ENCODE measurements around the gene UBE2S. TPM values are rescaled to one million over a fixed set of nuclear protein-coding genes. Genes with fewer than 3 reads are reported as not detected.
A peak's percentile ranks its signal among the peaks of the same experiment; 100 is the strongest.

UBE2S gene
- total and polyA plus RNA-seq, 9 donors = 31.4 to 70.1 (median 58.7) TPM

DNA sequence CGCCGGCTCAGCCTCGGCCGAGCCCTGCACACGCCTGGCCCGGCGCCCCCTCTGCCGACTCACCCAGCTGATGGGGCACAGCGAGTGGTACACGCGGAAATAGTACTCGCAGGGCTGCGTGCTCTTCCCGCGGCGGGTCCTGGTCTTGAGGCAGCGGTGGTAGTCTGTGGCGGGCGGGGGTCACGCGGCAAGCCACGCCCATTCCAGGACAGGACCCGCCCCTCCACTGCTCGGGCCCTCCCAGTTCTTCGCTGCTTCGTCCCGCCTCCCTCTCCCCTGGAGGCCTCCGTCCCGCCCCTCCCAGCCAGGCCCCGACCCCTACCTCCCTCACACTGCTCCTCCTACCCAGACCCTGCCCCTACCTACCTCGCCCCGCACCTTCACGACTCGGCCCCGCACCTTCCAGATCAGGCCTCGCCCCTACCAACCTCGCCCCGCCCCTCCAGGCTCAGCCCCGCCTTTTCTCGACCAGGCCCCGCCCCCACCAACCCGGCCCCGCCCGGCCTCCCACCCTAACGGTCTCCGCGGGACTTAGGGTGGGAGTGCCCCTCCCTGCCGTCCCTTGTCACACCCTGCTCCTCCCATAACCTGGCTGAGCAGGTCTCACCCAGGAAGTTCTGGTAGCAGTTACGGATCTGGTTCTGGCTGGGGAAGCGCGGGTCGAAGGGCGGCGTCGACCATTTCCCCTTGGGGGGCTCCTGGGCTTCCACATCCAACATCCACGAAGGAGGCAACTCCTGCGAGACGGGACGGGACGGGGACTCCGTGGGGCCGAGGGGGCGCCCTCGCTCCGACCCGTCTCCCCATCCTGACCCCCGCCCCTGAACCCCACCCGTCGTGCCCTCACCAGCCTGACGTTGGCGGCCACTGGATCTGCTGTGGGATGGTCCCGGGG lies 53.5 kb downstream of the UBE2S start:
- no peak for DNase-seq
- H3K27ac ChIP-seq (ENCODE audit: low read length) = no peak overlapping the region
- under 1% methylated on average over 51 of the region's 72 CpGs for WGBS (ENCODE audit: insufficient coverage)
- no peaks in the 10 kb centered on the region for H3K9me3 ChIP-seq (replicated peaks; ENCODE audit: control insufficient read depth, low read depth, low read length)
- peaks cover 14% of the 10 kb centered on the region for H3K4me1 ChIP-seq (ENCODE audit: control insufficient read depth, insufficient read depth, low read length)
- H3K27me3 ChIP-seq (ENCODE audit: control insufficient read depth, insufficient read depth, low read length) = peaks cover 72% of the 10 kb centered on the region
- H3K4me3 ChIP-seq (ENCODE audit: low read length) = peak overlapping the region; percentile 19
- H3K36me3 ChIP-seq (ENCODE audit: control insufficient read depth, insufficient read depth, low read length) = peaks cover 5% of the 10 kb centered on the region

- Histone ChIP-seq H3K27me3 (ENCODE audit: control insufficient read depth, insufficient read depth, low read length) (peaks cover 72% of the 10 kb centered on the region), H3K36me3 (ENCODE audit: control insufficient read depth, insufficient read depth, low read length) (peaks cover 10% of the 10 kb centered on the region), H3K9me3 (replicated peaks; ENCODE audit: control insufficient read depth, low read depth, low read length) (no peaks in the 10 kb centered on the region), H3K27ac (ENCODE audit: low read length) (no peak overlapping the region), H3K4me1 (ENCODE audit: control insufficient read depth, insufficient read depth, low read length) (peaks cover 18% of the 10 kb centered on the region), H3K4me3 (ENCODE audit: low read length) (peak overlapping the region; percentile 19)
- DNase-seq = no peak
- 3% methylated on average over 15 of the region's 24 CpGs for WGBS (ENCODE audit: insufficient coverage)
Measured at GRCh38 chr19:55353356-55353802, 54.2 kb downstream of the UBE2S start.

GRCh38 chr19:55352549-55353145 lies 54.9 kb downstream of the UBE2S start:
- 65% methylated on average over 23 of the region's 25 CpGs for WGBS (ENCODE audit: insufficient coverage)
- H3K4me1 ChIP-seq (ENCODE audit: control insufficient read depth, insufficient read depth, low read length) = peaks cover 25% of the 10 kb centered on the region

GRCh38 chr19:55352040-55352439 lies 55.5 kb downstream of the UBE2S start:
- Histone ChIP-seq H3K4me1 (ENCODE audit: control insufficient read depth, insufficient read depth, low read length) (peaks cover 30% of the 10 kb centered on the region), H3K9me3 (replicated peaks; ENCODE audit: control insufficient read depth, low read depth, low read length) (no peaks in the 10 kb centered on the region), H3K27me3 (ENCODE audit: control insufficient read depth, insufficient read depth, low read length) (peaks cover 63% of the 10 kb centered on the region), H3K27ac (ENCODE audit: low read length) (no peak overlapping the region), H3K4me3 (ENCODE audit: low read length) (no peak overlapping the region), H3K36me3 (ENCODE audit: control insufficient read depth, insufficient read depth, low read length) (peaks cover 19% of the 10 kb centered on the region)
- 100% methylated on average over 2 of the region's 6 CpGs for WGBS (ENCODE audit: insufficient coverage)
- DNase-seq = no peak

More at GRCh38 chr19:55352549-55353145, 54.9 kb downstream of the UBE2S start:
- Histone ChIP-seq H3K36me3 (ENCODE audit: control insufficient read depth, insufficient read depth, low read length) (peaks cover 14% of the 10 kb centered on the region), H3K9me3 (replicated peaks; ENCODE audit: control insufficient read depth, low read depth, low read length) (no peaks in the 10 kb centered on the region), H3K27me3 (ENCODE audit: control insufficient read depth, insufficient read depth, low read length) (peaks cover 68% of the 10 kb centered on the region), H3K27ac (ENCODE audit: low read length) (no peak overlapping the region), H3K4me3 (ENCODE audit: low read length) (no peak overlapping the region)
- no peak for DNase-seq

DNA sequence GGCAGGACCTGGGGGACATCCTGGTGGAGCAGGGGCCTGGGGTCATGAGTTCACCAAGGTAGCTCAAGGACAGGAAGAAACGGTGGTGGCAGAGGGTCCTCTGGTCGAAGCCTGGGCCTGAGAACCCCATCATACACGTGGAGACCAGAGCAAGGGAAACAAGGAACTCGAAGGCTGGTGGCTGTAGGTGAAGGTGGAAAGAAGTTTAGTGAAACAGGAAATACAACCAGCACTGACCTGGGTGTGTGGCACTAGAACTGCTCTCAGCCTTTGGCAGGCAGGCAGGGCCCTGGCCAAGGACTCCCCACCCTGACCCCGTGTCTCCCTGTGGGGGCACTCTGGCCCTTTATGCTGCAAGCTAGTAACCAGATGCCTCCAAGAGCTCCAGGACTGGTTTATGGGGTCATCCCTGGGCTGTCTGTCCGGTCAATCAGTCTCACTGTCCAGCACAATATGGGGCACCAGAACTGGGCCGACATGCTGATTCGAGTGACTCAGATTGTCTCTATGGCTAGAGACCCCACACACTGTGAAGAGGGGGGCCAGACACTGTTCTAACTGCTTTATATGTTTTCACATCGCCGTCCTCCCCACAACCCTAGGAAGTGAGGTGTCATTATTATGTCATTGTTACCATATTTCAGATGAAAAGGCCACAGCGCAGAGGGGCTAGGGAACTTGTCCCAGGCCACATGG lies 56.8 kb downstream of the UBE2S start:
- H3K4me1 ChIP-seq (ENCODE audit: control insufficient read depth, insufficient read depth, low read length) = peaks cover 41% of the 10 kb centered on the region
- H3K4me3 ChIP-seq (ENCODE audit: low read length) = no peak overlapping the region
- peaks cover 21% of the 10 kb centered on the region for H3K36me3 ChIP-seq (ENCODE audit: control insufficient read depth, insufficient read depth, low read length)
- H3K27ac ChIP-seq (ENCODE audit: low read length) = no peak overlapping the region
- peaks cover 51% of the 10 kb centered on the region for H3K27me3 ChIP-seq (ENCODE audit: control insufficient read depth, insufficient read depth, low read length)
- no peak for DNase-seq
- 62% methylated on average over 7 of the region's 11 CpGs for WGBS (ENCODE audit: insufficient coverage)
- H3K9me3 ChIP-seq (replicated peaks; ENCODE audit: control insufficient read depth, low read depth, low read length) = no peaks in the 10 kb centered on the region

Other genes with a start within 250 kb of the UBE2S start
Only the 30 nearest of the 32 such genes appear.
- gene SYT5, start 227.5 kb downstream of the UBE2S start, total RNA-seq = not detected
- gene SYT5, start 227.5 kb downstream of the UBE2S start, polyA plus RNA-seq (ENCODE audit: insufficient read depth in 1 of 8, insufficient read length in 8 of 8, low replicate concordance in 1 of 8) = 1 to 10 TPM in 1 of 8 donors, under 1 TPM in 4, not detected in 3; 0.07 to 2.0 (median 0.08) TPM
- gene PTPRH, start 198.3 kb downstream of the UBE2S start, total RNA-seq = 0.58 TPM
- 1 to 10 TPM in 1 of 8 donors, under 1 TPM in 7; 0.14 to 2.1 (median 0.24) TPM for gene PTPRH, start 198.3 kb downstream of the UBE2S start, polyA plus RNA-seq (ENCODE audit: insufficient read depth in 1 of 8, insufficient read length in 8 of 8, low replicate concordance in 1 of 8)
- gene TMEM86B, start 179.0 kb downstream of the UBE2S start, total RNA-seq = 1.1 TPM
- 1 to 10 TPM; 1.8 to 4.8 (median 2.9) TPM for gene TMEM86B, start 179.0 kb downstream of the UBE2S start, polyA plus RNA-seq (ENCODE audit: insufficient read depth in 1 of 8, insufficient read length in 8 of 8, low replicate concordance in 1 of 8)
- gene PPP6R1, start 148.8 kb downstream of the UBE2S start, total RNA-seq = 12.5 TPM
- gene PPP6R1, start 148.8 kb downstream of the UBE2S start, polyA plus RNA-seq (ENCODE audit: insufficient read depth in 1 of 8, insufficient read length in 8 of 8, low replicate concordance in 1 of 8) = 10 to 100 TPM; 26.3 to 37.2 (median 32.3) TPM
- gene HSPBP1, start 127.7 kb downstream of the UBE2S start, total RNA-seq = 14.5 TPM
- gene HSPBP1, start 127.7 kb downstream of the UBE2S start, polyA plus RNA-seq (ENCODE audit: insufficient read depth in 1 of 8, insufficient read length in 8 of 8, low replicate concordance in 1 of 8) = 10 to 100 TPM; 26.2 to 34.9 (median 30.6) TPM
- gene BRSK1, start 123.8 kb downstream of the UBE2S start, total RNA-seq = 5.4 TPM
- 10 to 100 TPM in 5 of 8 donors, 1 to 10 TPM in 3; 7.4 to 13.7 (median 10.6) TPM for gene BRSK1, start 123.8 kb downstream of the UBE2S start, polyA plus RNA-seq (ENCODE audit: insufficient read depth in 1 of 8, insufficient read length in 8 of 8, low replicate concordance in 1 of 8)
- gene TMEM150B, start 82.4 kb downstream of the UBE2S start, total RNA-seq = 0.53 TPM
- 1 to 10 TPM in 3 of 8 donors, under 1 TPM in 5; 0.36 to 3.8 (median 0.87) TPM for gene TMEM150B, start 82.4 kb downstream of the UBE2S start, polyA plus RNA-seq (ENCODE audit: insufficient read depth in 1 of 8, insufficient read length in 8 of 8, low replicate concordance in 1 of 8)
- 16.9 TPM for gene KMT5C, start 67.9 kb downstream of the UBE2S start, total RNA-seq
- 10 to 100 TPM; 13.4 to 34.1 (median 24.7) TPM for gene KMT5C, start 67.9 kb downstream of the UBE2S start, polyA plus RNA-seq (ENCODE audit: insufficient read depth in 1 of 8, insufficient read length in 8 of 8, low replicate concordance in 1 of 8)
- not detected for gene COX6B2, start 53.1 kb downstream of the UBE2S start, total RNA-seq
- gene COX6B2, start 53.1 kb downstream of the UBE2S start, polyA plus RNA-seq (ENCODE audit: insufficient read depth in 1 of 8, insufficient read length in 8 of 8, low replicate concordance in 1 of 8) = 1 to 10 TPM in 1 of 8 donors, under 1 TPM in 5, not detected in 2; 0.09 to 2.4 (median 0.23) TPM
- gene GARIN5B, start 44.5 kb downstream of the UBE2S start, total RNA-seq = not detected
- not detected for gene GARIN5B, start 44.5 kb downstream of the UBE2S start, polyA plus RNA-seq (ENCODE audit: insufficient read depth in 1 of 8, insufficient read length in 8 of 8, low replicate concordance in 1 of 8)
- gene IL11, start 37.3 kb downstream of the UBE2S start, total RNA-seq = 0.31 TPM
- under 1 TPM; 0.12 to 0.61 (median 0.40) TPM for gene IL11, start 37.3 kb downstream of the UBE2S start, polyA plus RNA-seq (ENCODE audit: insufficient read depth in 1 of 8, insufficient read length in 8 of 8, low replicate concordance in 1 of 8)
- not detected for gene TMEM190, start 31.0 kb downstream of the UBE2S start, total RNA-seq
- under 1 TPM in 1 of 8 donors, not detected in 7; 0.50 TPM for gene TMEM190, start 31.0 kb downstream of the UBE2S start, polyA plus RNA-seq (ENCODE audit: insufficient read depth in 1 of 8, insufficient read length in 8 of 8, low replicate concordance in 1 of 8)
- gene TMEM238, start 23.5 kb downstream of the UBE2S start, total RNA-seq = 0.18 TPM
- gene TMEM238, start 23.5 kb downstream of the UBE2S start, polyA plus RNA-seq (ENCODE audit: insufficient read depth in 1 of 8, insufficient read length in 8 of 8, low replicate concordance in 1 of 8) = under 1 TPM; 0.14 to 0.49 (median 0.27) TPM
- gene RPL28, start 21.9 kb downstream of the UBE2S start, total RNA-seq = 463 TPM
- gene RPL28, start 21.9 kb downstream of the UBE2S start, polyA plus RNA-seq (ENCODE audit: insufficient read depth in 1 of 8, insufficient read length in 8 of 8, low replicate concordance in 1 of 8) = 1,000 to 10,000 TPM; 1,674 to 2,410 (median 1,842) TPM
- gene SHISA7, start 35.5 kb upstream of the UBE2S start, total RNA-seq = under 0.01 TPM
- gene SHISA7, start 35.5 kb upstream of the UBE2S start, polyA plus RNA-seq (ENCODE audit: insufficient read depth in 1 of 8, insufficient read length in 8 of 8, low replicate concordance in 1 of 8) = under 1 TPM; 0.08 to 0.32 (median 0.17) TPM
- gene ISOC2, start 53.9 kb upstream of the UBE2S start, total RNA-seq = 35.8 TPM
- gene ISOC2, start 53.9 kb upstream of the UBE2S start, polyA plus RNA-seq (ENCODE audit: insufficient read depth in 1 of 8, insufficient read length in 8 of 8, low replicate concordance in 1 of 8) = 10 to 100 TPM; 31.8 to 39.1 (median 35.1) TPM
- not detected for gene C19orf85, start 57.0 kb upstream of the UBE2S start, total RNA-seq
- gene C19orf85, start 57.0 kb upstream of the UBE2S start, polyA plus RNA-seq (ENCODE audit: insufficient read depth in 1 of 8, insufficient read length in 8 of 8, low replicate concordance in 1 of 8) = not detected
- gene ZNF628, start 68.8 kb upstream of the UBE2S start, total RNA-seq = 1.6 TPM
- gene ZNF628, start 68.8 kb upstream of the UBE2S start, polyA plus RNA-seq (ENCODE audit: insufficient read depth in 1 of 8, insufficient read length in 8 of 8, low replicate concordance in 1 of 8) = 1 to 10 TPM; 2.8 to 5.1 (median 3.8) TPM
- gene NAT14, start 77.4 kb upstream of the UBE2S start, total RNA-seq = 30.0 TPM
- gene NAT14, start 77.4 kb upstream of the UBE2S start, polyA plus RNA-seq (ENCODE audit: insufficient read depth in 1 of 8, insufficient read length in 8 of 8, low replicate concordance in 1 of 8) = 10 to 100 TPM; 23.5 to 44.1 (median 29.5) TPM
- gene SSC5D, start 80.6 kb upstream of the UBE2S start, total RNA-seq = 20.0 TPM
- gene SSC5D, start 80.6 kb upstream of the UBE2S start, polyA plus RNA-seq (ENCODE audit: insufficient read depth in 1 of 8, insufficient read length in 8 of 8, low replicate concordance in 1 of 8) = 10 to 100 TPM in 6 of 8 donors, 1 to 10 TPM in 2; 7.9 to 54.8 (median 24.7) TPM
- 0.89 TPM for gene SBK2, start 129.3 kb upstream of the UBE2S start, total RNA-seq
- 1 to 10 TPM; 3.0 to 9.7 (median 3.7) TPM for gene SBK2, start 129.3 kb upstream of the UBE2S start, polyA plus RNA-seq (ENCODE audit: insufficient read depth in 1 of 8, insufficient read length in 8 of 8, low replicate concordance in 1 of 8)
- 0.13 TPM for gene SBK3, start 137.8 kb upstream of the UBE2S start, total RNA-seq
- gene SBK3, start 137.8 kb upstream of the UBE2S start, polyA plus RNA-seq (ENCODE audit: insufficient read depth in 1 of 8, insufficient read length in 8 of 8, low replicate concordance in 1 of 8) = under 1 TPM in 5 of 8 donors, not detected in 3; 0.10 to 0.29 (median 0.15) TPM
- 4.7 TPM for gene ZNF579, start 173.1 kb upstream of the UBE2S start, total RNA-seq
- gene ZNF579, start 173.1 kb upstream of the UBE2S start, polyA plus RNA-seq (ENCODE audit: insufficient read depth in 1 of 8, insufficient read length in 8 of 8, low replicate concordance in 1 of 8) = 10 to 100 TPM; 11.0 to 18.5 (median 14.1) TPM
- gene FIZ1, start 191.7 kb upstream of the UBE2S start, total RNA-seq = 3.7 TPM
- 10 to 100 TPM; 10.7 to 15.1 (median 12.7) TPM for gene FIZ1, start 191.7 kb upstream of the UBE2S start, polyA plus RNA-seq (ENCODE audit: insufficient read depth in 1 of 8, insufficient read length in 8 of 8, low replicate concordance in 1 of 8)
- 9.3 TPM for gene ZNF524, start 192.5 kb upstream of the UBE2S start, total RNA-seq
- gene ZNF524, start 192.5 kb upstream of the UBE2S start, polyA plus RNA-seq (ENCODE audit: insufficient read depth in 1 of 8, insufficient read length in 8 of 8, low replicate concordance in 1 of 8) = 10 to 100 TPM in 1 of 8 donors, 1 to 10 TPM in 7; 7.0 to 11.6 (median 9.0) TPM
- gene ZNF865, start 197.9 kb upstream of the UBE2S start, total RNA-seq = 1.2 TPM
- 1 to 10 TPM; 6.9 to 9.9 (median 7.8) TPM for gene ZNF865, start 197.9 kb upstream of the UBE2S start, polyA plus RNA-seq (ENCODE audit: insufficient read depth in 1 of 8, insufficient read length in 8 of 8, low replicate concordance in 1 of 8)
- gene ZNF784, start 216.8 kb upstream of the UBE2S start, total RNA-seq = 5.3 TPM
- gene ZNF784, start 216.8 kb upstream of the UBE2S start, polyA plus RNA-seq (ENCODE audit: insufficient read depth in 1 of 8, insufficient read length in 8 of 8, low replicate concordance in 1 of 8) = 1 to 10 TPM; 6.6 to 9.8 (median 8.7) TPM
- gene ZNF580, start 233.2 kb upstream of the UBE2S start, total RNA-seq = 5.6 TPM
- gene ZNF580, start 233.2 kb upstream of the UBE2S start, polyA plus RNA-seq (ENCODE audit: insufficient read depth in 1 of 8, insufficient read length in 8 of 8, low replicate concordance in 1 of 8) = 10 to 100 TPM; 20.9 to 28.5 (median 23.6) TPM
- gene ZNF581, start 235.9 kb upstream of the UBE2S start, total RNA-seq = 15.1 TPM
- 10 to 100 TPM; 23.4 to 37.6 (median 27.0) TPM for gene ZNF581, start 235.9 kb upstream of the UBE2S start, polyA plus RNA-seq (ENCODE audit: insufficient read depth in 1 of 8, insufficient read length in 8 of 8, low replicate concordance in 1 of 8)
- gene CCDC106, start 240.4 kb upstream of the UBE2S start, total RNA-seq = 5.3 TPM
- 10 to 100 TPM; 12.9 to 16.4 (median 15.3) TPM for gene CCDC106, start 240.4 kb upstream of the UBE2S start, polyA plus RNA-seq (ENCODE audit: insufficient read depth in 1 of 8, insufficient read length in 8 of 8, low replicate concordance in 1 of 8)

All from muscle of leg (tissue), 11 donors.